ENCODE results near the gene TUBB1. TPM values are rescaled to one million over a fixed set of nuclear protein-coding genes. Genes with fewer than 3 reads are reported as not detected.
A peak's percentile ranks its signal among the peaks of the same experiment; 100 is the strongest.
"Not testable (repeated sequence)": the region's sequence is repeated elsewhere in the genome, so short reads cannot be mapped to it uniquely, and the experiment has no call there.

Gene TUBB1
- total RNA-seq, 1 donor from 2014 or later, result not detected

GRCh38 chr20:58981628-58982364 lies 37.4 kb upstream of the TUBB1 start:
- TF ChIP-seq, protein P1, sequence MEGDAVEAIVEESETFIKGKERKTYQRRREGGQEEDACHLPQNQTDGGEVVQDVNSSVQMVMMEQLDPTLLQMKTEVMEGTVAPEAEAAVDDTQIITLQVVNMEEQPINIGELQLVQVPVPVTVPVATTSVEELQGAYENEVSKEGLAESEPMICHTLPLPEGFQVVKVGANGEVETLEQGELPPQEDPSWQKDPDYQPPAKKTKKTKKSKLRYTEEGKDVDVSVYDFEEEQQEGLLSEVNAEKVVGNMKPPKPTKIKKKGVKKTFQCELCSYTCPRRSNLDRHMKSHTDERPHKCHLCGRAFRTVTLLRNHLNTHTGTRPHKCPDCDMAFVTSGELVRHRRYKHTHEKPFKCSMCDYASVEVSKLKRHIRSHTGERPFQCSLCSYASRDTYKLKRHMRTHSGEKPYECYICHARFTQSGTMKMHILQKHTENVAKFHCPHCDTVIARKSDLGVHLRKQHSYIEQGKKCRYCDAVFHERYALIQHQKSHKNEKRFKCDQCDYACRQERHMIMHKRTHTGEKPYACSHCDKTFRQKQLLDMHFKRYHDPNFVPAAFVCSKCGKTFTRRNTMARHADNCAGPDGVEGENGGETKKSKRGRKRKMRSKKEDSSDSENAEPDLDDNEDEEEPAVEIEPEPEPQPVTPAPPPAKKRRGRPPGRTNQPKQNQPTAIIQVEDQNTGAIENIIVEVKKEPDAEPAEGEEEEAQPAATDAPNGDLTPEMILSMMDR (IDR thresholded peaks at IDR 0.05), result no peak
- Mint-ChIP-seq H3K27ac (ENCODE audit: unreplicated experiment) (peak overlapping the region; percentile 77), H3K36me3 (ENCODE audit: low read depth) (no peaks in the 10 kb centered on the region), H3K4me1 (ENCODE audit: low read depth) (peaks cover 21% of the 10 kb centered on the region), H3K4me3 (ENCODE audit: unreplicated experiment) (peak overlapping the region; percentile 85), H3K27me3 (ENCODE audit: low read depth) (no peaks in the 10 kb centered on the region), H3K9me3 (ENCODE audit: low read depth) (peaks cover under 1% of the 10 kb centered on the region)
- no peak for DNase-seq (ENCODE audit: low spot score)

DNA sequence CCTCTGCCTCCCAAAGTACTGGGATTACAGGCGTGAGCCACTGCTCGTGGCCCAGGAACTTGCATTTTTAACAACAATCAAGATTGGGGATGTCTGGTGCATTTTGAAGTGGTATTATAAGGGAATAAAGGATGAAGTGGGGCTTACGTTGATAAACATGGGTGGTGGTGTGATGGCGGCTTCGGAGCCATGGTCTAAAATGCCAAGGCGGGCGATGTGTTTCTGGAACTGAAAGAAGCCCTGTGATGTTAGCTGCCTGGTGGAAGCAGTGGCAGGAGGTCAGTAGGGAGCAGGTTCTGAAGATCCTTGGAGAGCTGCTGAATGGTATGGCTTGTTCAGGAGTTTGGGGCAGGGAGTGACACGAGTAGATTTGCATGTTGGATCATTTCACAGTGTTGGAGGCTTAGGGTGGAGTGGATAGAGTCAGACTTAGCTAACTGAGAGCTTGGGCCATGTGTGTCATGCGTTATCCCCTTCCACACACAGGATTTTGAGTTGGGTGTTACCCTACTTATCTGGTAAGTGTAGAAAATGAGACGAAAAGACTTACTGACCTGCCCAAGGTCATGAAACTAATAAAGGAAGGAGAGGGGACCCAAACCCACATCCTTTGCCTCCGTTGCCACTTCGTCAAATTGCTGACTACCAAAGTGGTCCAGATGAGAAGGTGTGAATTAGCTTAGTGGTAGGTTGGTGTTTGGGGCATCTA lies 36.7 kb upstream of the TUBB1 start:
- no peaks in the 10 kb centered on the region for H3K27me3 Mint-ChIP-seq (ENCODE audit: low read depth)
- H3K4me3 Mint-ChIP-seq (ENCODE audit: unreplicated experiment), result peak overlapping the region; percentile 85
- no peak for DNase-seq (ENCODE audit: low spot score)
- H3K4me1 Mint-ChIP-seq (ENCODE audit: low read depth), result peaks cover 21% of the 10 kb centered on the region
- peaks cover 3% of the 10 kb centered on the region for H3K36me3 Mint-ChIP-seq (ENCODE audit: low read depth)
- TF ChIP-seq, protein P1 (IDR thresholded peaks at IDR 0.05), result no peak
- H3K27ac Mint-ChIP-seq (ENCODE audit: unreplicated experiment), result no peak overlapping the region
- H3K9me3 Mint-ChIP-seq (ENCODE audit: low read depth), result no peaks in the 10 kb centered on the region

DNA sequence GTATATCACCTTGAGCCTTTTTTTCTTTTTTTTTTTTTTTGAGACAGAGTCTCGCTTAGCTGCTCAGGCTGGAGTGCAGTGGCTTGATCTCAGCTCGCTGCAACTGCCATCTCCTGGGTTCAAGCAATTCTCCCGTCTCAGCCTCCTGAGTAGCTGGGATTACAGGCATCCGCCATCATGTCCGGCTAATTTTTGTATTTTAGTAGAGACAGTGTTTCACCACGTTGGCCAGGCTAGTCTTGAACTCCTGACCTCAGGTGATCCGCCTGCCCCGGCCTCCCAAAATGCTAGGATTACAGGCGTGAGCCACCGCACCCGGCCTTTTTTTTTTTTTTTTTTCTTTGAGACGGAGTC lies 36.1 kb upstream of the TUBB1 start:
- H3K9me3 Mint-ChIP-seq (ENCODE audit: low read depth); DNase-seq (ENCODE audit: low spot score); H3K4me3 Mint-ChIP-seq (ENCODE audit: unreplicated experiment); H3K36me3 Mint-ChIP-seq (ENCODE audit: low read depth); H3K27ac Mint-ChIP-seq (ENCODE audit: unreplicated experiment); H3K27me3 Mint-ChIP-seq (ENCODE audit: low read depth): not testable (repeated sequence)
- peaks cover 21% of the 10 kb centered on the region for H3K4me1 Mint-ChIP-seq (ENCODE audit: low read depth)

DNA sequence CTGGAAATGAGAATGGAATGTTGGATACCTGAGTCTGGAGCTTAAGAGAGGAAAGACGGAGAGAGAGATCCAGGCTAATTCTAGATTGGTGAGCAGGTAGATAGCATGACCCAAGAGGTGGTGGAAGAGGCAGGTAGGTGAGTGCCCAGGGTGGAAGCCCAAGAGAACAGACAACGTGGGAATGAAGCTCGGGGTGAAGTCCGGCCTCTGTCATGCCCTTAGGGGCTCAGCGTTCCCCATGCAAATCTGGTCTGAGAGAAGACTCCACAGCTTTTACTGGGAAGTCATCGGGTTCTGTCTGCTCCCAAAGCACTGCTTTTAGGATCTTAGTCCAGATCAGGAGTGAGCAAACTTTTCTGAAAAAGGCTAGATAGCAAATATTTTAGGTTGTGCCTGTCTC lies 34.5 kb upstream of the TUBB1 start:
- no peak for DNase-seq (ENCODE audit: low spot score)
- Mint-ChIP-seq H3K4me3 (ENCODE audit: unreplicated experiment) (no peak overlapping the region), H3K27ac (ENCODE audit: unreplicated experiment) (no peak overlapping the region), H3K36me3 (ENCODE audit: low read depth) (peaks cover 14% of the 10 kb centered on the region), H3K9me3 (ENCODE audit: low read depth) (no peaks in the 10 kb centered on the region), H3K27me3 (ENCODE audit: low read depth) (no peaks in the 10 kb centered on the region), H3K4me1 (ENCODE audit: low read depth) (peaks cover 21% of the 10 kb centered on the region)
- TF ChIP-seq, protein P1 (IDR thresholded peaks at IDR 0.05), result no peak

DNA sequence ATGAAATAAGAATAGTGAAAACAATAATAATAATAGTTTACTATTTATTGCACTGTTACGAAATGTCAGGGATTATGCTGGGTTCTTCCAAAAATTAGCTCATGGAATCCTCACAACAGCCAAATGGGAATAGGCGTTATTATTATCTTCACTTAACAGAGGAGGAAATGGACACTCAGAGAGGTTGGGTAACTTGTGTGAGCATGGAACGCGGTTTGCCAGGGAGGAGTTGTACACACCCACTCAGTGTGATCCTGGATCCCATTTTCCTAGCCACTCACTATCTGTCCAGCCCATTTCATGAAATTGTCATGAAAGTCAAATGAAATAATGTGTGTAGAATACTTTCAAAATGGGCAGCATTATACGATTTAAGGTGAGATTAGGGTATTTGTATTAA lies 33.6 kb upstream of the TUBB1 start:
- TF ChIP-seq, protein P1 (IDR thresholded peaks at IDR 0.05), result no peak
- Mint-ChIP-seq H3K9me3 (ENCODE audit: low read depth) (no peaks in the 10 kb centered on the region), H3K36me3 (ENCODE audit: low read depth) (peaks cover 17% of the 10 kb centered on the region), H3K4me3 (ENCODE audit: unreplicated experiment) (no peak overlapping the region), H3K27me3 (ENCODE audit: low read depth) (no peaks in the 10 kb centered on the region), H3K4me1 (ENCODE audit: low read depth) (peaks cover 21% of the 10 kb centered on the region), H3K27ac (ENCODE audit: unreplicated experiment) (no peak overlapping the region)
- no peak for DNase-seq (ENCODE audit: low spot score)

Data from chondrocyte (in vitro differentiated cells).